Heart right ventricle (tissue), 16 donors: ENCODE measurements around the gene E2F7. TPM values are rescaled to one million over a fixed set of nuclear protein-coding genes. Genes with fewer than 3 reads are reported as not detected.

Experiments used
- ATAC-seq, 8 donors: fragments of 200-7000 bp; cut with Tn5 transposase; one replicate each; pipeline ENCODE4 v1.9.1; 2020; ENCODE audit warnings: mild to moderate bottlenecking in 8 of 8, moderate library complexity in 8 of 8, moderate number of reproducible peaks in 1 of 8
- DNase-seq, 2 donors: peaks; one replicate each; pipeline ENCODE4 v3.0.0-alpha.2; 2020
- H3K27ac ChIP-seq, 10 donors: fragments of 200-600 bp; sonication (generic) in 2 of 10; one replicate each; pipeline versions ENCODE4 v1.5.0 to v1.8.0; 2020 to 2022; ENCODE audit warnings: mild to moderate bottlenecking in 3 of 10
- H3K27me3 ChIP-seq, 7 donors: fragments of 200-600 bp; one replicate each; pipeline ENCODE4 v1.8.0; 2021 to 2022; ENCODE audit warnings: mild to moderate bottlenecking in 2 of 7
- H3K36me3 ChIP-seq, 9 donors: fragments of 200-600 bp; sonication (generic) in 1 of 9; one replicate each; pipeline versions ENCODE4 v1.5.0 to v1.8.0; 2020 to 2022; ENCODE audit warnings: mild to moderate bottlenecking in 2 of 9
- H3K4me1 ChIP-seq, 9 donors: fragments of 200-600 bp; sonication (generic) in 1 of 9; one replicate each; pipeline versions ENCODE4 v1.5.0 to v1.8.0; 2020 to 2022; ENCODE audit warnings: mild to moderate bottlenecking in 4 of 9
- H3K4me3 ChIP-seq, 10 donors: fragments of 200-600 bp; sonication (generic) in 2 of 10; one replicate each; pipeline versions ENCODE4 v1.5.0 to v1.8.0; 2020 to 2022; ENCODE audit warnings: mild to moderate bottlenecking in 7 of 10, moderate library complexity in 2 of 10
- H3K9me3 ChIP-seq, 11 donors: fragments of 200-600 bp in 10 of 11; sonication (generic) in 2 of 11; one replicate each; pipeline versions ENCODE4 v1.5.0 to v1.8.0; 2013 to 2022; ENCODE audit warnings: mild to moderate bottlenecking in 2 of 11, control low read depth in 1 of 11, moderate library complexity in 1 of 11
- CTCF ChIP-seq, 9 donors: fragments of 200-600 bp; sonication (generic) in 2 of 9; IDR thresholded peaks; one replicate each; pipeline versions ENCODE4 v1.5.0 to v1.8.0; 2021 to 2022; ENCODE audit warnings: antibody characterized with exemption in 9 of 9, mild to moderate bottlenecking in 5 of 9, moderate library complexity in 1 of 9
- WGBS, 2 donors: extraction: QIAGEN DNeasy Blood & Tissue Kit; methylation state at CpG; one replicate each; pipeline ENCODE4 v1.1.7; 2013; ENCODE audit warnings: inconsistent platforms in 1 of 2; 5-methylcytosine and 5-hydroxymethylcytosine counted together
- intact Hi-C, 10 donors: fragments of 100-400 bp; cut with DNase I; formaldehyde crosslinking; loops; one replicate each; pipeline versions ENCODE4 v1.11.1 to v1.14.2; 2022
- polyA plus RNA-seq, 2 donors: library from polyadenylated mRNA; stranded (reverse); fragments of 200-250 nt; gene quantifications; one replicate each; pipeline ENCODE4 v1.2.3, GENCODE V29; 2013
- total RNA-seq, 10 donors: library from RNA; stranded (reverse); fragmentation: NEBNext Ultra II Directional in 3 of 10; extraction: Animal tissue kit (Norgen Biotek cat#: 25700) in 3 of 10; gene quantifications; one replicate each; pipeline versions ENCODE4 v1.2.1 to v1.2.4, GENCODE V29; 2021 to 2023
- donor health status: Arrhythmogenic right ventricular cardiomyopathy.
- donor health status: ischemic (EF 13 %, LVEDD 7.1; RV severe dilation, severe dysfunction).
- donor health status: healthy with polysubstance abuse.
- donor health status: DM: no; HTN: yes; CAD: no.
- donor health status: DM: no; HTN: no; CAD: no.
- donor health status: ischemic (EF 25% LVEDD 6.9; RV normal size, moderate dysfunction).
- donor health status: ischemic (EF 25% LVEDD 5.7; RV mildly dilated, moderate dysfunction).
- donor health status: healthy.
- donor health status: DM: yes; HTN: yes; CAD: no.
- donor health status: Ischemic cardiomyopathy.
- donor health status: ischemic (EF 35%, LVEDD 5.7; RV mildly dilated, moderate dysfunction).
- donor health status: nonischemic (EF 11% LVEDD 7.7; RV severe dilation, severe dysfunction).
- donor health status: DM: yes; HTN: yes; CAD: no.
- donor health status: PGD.
- donor health status: ischemic (EF 29% LVEDD 5.4; RV normal size, mild dysfunction).
- donor health status: nonischemic (EF 23%, LVEDD 6.1; RV moderate dilation, normal function).

The E2F7 gene
- total and polyA plus RNA-seq, 12 donors, result 0.04 to 1.5 (median 0.28) TPM; not detected in 1

GRCh38 chr12:77003246-77003645 is 62.1 kb downstream of the E2F7 start:
- ATAC-seq (no peak), DNase-seq (no peak)
- H3K4me1 ChIP-seq, result no peaks in the 10 kb centered on the region
- no peak overlapping the region for H3K4me3 ChIP-seq
- H3K27ac ChIP-seq, result no peak overlapping the region
- no peak for TF ChIP-seq CTCF (IDR thresholded peaks at IDR 0.05)
- WGBS, 2 donors, result 18 to 32% methylated on average over 2 of the region's 2 CpGs
- H3K27me3 ChIP-seq, result peaks cover 0 to 3% (median 0%) of the 10 kb centered on the region in 7 donors
- intact Hi-C loops, result loop anchor here in 1 of 10 donors (10.0 kb wide), 1 partner anchor 188 kb away; no protein-coding TSS in a partner anchor
- H3K9me3 ChIP-seq, result peaks cover 0 to 3% (median 0%) of the 10 kb centered on the region in 11 donors
- H3K36me3 ChIP-seq, result no peaks in the 10 kb centered on the region

- Histone ChIP-seq H3K27ac (no peak overlapping the region), H3K4me1 (no peaks in the 10 kb centered on the region), H3K4me3 (no peak overlapping the region), H3K36me3 (no peaks in the 10 kb centered on the region), H3K9me3 (peaks cover 0 to 3% (median 0%) of the 10 kb centered on the region in 11 donors), H3K27me3 (peaks cover 0 to 3% (median 0%) of the 10 kb centered on the region in 7 donors)
- ATAC-seq (no peak), DNase-seq (no peak)
- TF ChIP-seq CTCF (IDR thresholded peaks at IDR 0.05), result no peak
- WGBS, 2 donors, result 93 to 97% methylated on average over 3 of the region's 3 CpGs
- intact Hi-C loops, result loop anchor here in 1 of 10 donors (10.0 kb wide), 1 partner anchor 188 kb away; no protein-coding TSS in a partner anchor
These were observed 63.0 kb downstream of the E2F7 start for GRCh38 chr12:77002382-77002781.

- intact Hi-C loops, result loop anchor here in 1 of 10 donors (10.0 kb wide), 1 partner anchor 186 kb away; no protein-coding TSS in a partner anchor
- Histone ChIP-seq H3K27ac (no peak overlapping the region), H3K4me1 (no peaks in the 10 kb centered on the region), H3K9me3 (peaks cover 0 to 3% (median 0%) of the 10 kb centered on the region in 11 donors), H3K4me3 (no peak overlapping the region), H3K36me3 (no peaks in the 10 kb centered on the region), H3K27me3 (peaks cover 0 to 3% (median 0%) of the 10 kb centered on the region in 7 donors)
- ATAC-seq, result no peak
- 89 to 92% methylated on average over 18 of the region's 18 CpGs for whole genome bisulfite sequencing, 2 donors
- DNase-seq, result no peak
- TF ChIP-seq CTCF (IDR thresholded peaks at IDR 0.05), result no peak
These were observed 64.1 kb downstream of the E2F7 start for GRCh38 chr12:77001276-77001675.

- intact Hi-C loops, result no loop called here
- no peak for DNase-seq
These were observed 66.3 kb downstream of the E2F7 start for GRCh38 chr12:76998908-76999556.

More at GRCh38 chr12:76998908-76999556, 66.3 kb downstream of the E2F7 start:
- H3K9me3 ChIP-seq, result peaks cover 0 to 3% (median 0%) of the 10 kb centered on the region in 11 donors
- no peaks in the 10 kb centered on the region for H3K4me1 ChIP-seq
- no peak for TF ChIP-seq CTCF (IDR thresholded peaks at IDR 0.05)
- ATAC-seq, result no peak
- no peak overlapping the region for H3K27ac ChIP-seq
- H3K27me3 ChIP-seq, result no peaks in the 10 kb centered on the region
- H3K4me3 ChIP-seq, result no peak overlapping the region
- 78 to 83% methylated on average over 2 of the region's 2 CpGs for WGBS, 2 donors
- no peaks in the 10 kb centered on the region for H3K36me3 ChIP-seq
